Measurements from ENCODE around the gene FAM200A.
A peak's percentile ranks its signal among the peaks of the same experiment; 100 is the strongest.
"Not testable (repeated sequence)": the region's sequence is repeated elsewhere in the genome, so short reads cannot be mapped to it uniquely, and the experiment has no call there.

The FAM200A gene

GRCh38 chr7:99559175-99559915 is 7.4 kb upstream of the FAM200A start:
- DNase-seq (ENCODE audit: low read depth), result no peak

DNA sequence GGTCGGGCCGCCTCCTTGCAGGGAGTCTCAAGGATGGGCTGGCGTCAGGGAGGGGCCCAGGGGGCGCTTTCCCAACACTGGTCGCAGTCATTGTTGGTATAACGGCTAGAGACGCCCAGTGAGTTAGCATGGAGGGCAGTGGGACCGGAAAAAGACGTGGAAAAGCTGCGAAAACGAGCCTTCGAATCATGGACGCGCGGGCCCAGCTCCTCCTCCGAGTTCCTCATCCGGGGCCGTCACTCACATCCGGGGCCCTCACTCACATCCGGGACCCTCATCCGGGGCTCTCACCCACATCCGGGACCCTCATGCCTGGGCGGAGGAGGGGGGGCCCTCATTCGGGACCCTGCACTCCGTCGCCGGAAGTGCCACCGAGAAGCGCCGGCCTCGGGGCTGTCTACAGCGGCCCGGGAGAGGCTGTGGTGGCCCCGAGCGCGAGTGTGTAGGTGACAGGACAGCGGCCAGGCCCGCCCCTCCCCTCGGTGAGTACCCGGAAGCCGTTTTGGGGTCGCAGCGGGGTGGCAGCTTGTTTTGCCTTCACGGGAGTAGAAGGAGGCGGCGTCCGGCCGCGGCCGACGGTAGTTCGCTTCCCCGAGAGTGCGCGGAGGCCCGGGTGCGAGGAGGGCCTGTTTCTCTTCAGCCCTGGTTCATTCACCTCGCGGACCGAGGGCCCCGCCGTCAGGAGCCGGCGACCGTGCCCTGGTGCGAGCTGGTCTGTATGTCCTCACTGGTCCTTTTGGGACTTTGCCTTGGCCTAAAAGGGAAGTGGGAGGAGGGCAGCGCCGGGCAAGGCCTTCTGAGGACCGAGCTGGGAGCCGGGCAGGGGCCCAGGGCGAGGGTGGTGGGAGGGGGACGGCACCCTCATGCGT is 6.6 kb upstream of the FAM200A start, which contains the start of gene ZNF655:
TSS of gene ZNF655 (plus strand) at position 337 of the 869 bp plus-strand sequence. CDS start 1,918 bp downstream, outside the sequence.
- DNase-seq (ENCODE audit: low read depth), result peak; percentile 82

- DNase-seq (ENCODE audit: low read depth), result no peak
Observed at GRCh38 chr7:99557940-99558305, 6.0 kb upstream of the FAM200A start.

DNA sequence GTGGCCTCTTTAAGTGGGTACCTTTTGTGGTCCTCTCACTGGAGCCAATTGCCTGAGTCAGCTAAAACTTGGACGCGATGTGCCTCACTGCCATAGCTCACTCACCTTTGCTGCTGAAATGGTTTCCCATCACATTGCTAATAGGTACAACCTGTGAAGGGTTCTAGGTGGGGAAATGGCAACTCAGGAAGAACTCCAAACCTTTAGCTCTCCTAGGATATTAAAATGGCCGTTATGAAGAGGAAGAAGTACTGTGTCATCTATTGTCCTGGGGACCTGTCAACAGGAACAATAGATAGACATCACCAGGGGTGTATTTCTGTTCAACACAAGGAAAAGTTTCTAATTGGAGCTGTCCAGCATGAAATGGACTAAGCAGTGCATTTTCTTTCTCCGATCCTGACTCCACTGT is 5.3 kb upstream of the FAM200A start:
- no peak for DNase-seq (ENCODE audit: low read depth)

DNA sequence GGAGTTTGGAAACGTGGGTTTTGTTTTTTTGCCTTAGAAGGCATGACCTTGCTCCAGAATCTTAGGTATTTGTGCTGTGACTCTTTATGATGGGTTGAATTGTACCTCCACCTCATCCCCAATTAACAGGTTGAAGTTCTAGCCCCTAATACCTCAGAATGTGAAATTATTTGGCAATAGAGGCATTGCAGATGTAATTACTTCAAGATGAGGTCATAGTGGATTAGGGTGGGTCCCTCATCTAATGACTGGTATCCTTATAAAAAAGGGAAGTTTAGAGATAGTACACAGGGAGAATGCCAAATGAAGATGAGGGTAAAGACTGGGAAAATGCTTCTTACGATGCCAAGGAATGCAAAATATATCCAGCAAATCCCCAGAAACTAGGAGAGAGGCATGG is 3.0 kb upstream of the FAM200A start:
- DNase-seq (ENCODE audit: low read depth), result no peak

DNA sequence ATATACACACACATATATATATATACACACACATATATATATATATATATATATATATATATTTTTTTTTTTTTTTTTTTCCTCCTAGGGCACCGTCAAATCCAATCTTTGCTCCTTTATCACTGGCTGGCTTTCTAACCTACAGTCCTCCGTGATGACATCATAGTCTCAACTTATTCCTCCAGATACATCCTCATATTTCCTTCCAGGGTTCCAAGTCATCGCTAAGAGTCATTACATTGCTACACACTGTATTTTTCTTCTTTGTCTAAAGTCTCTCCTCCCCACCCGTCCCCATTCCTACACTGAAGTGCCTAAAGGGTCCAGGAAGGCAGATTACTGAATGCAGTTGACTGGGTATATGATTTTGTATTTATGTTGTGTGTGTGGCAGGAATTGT is 1.1 kb upstream of the FAM200A start:
- DNase-seq (ENCODE audit: low read depth), result no peak

- no peak for DNase-seq (ENCODE audit: low read depth)
Observed at GRCh38 chr7:99551334-99551733, 580 bp downstream of the FAM200A start.

DNA sequence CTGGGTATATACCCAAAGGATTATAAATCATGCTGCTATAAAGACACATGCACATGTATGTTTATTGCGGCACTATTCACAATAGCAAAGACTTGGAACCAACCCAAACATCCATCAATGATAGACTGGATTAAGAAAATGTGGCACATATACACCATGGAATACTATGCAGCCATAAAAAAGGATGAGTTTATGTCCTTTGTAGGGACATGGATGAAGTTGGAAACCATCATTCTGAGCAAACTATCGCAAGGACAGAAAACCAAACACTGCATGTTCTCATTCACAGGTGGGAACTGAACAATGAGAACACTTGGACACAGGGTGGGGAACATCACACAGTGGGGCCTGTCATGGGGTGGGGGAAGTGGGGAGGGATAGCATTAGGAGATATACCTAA is 2.4 kb downstream of the FAM200A start:
- DNase-seq (ENCODE audit: low read depth), result not testable (repeated sequence)

DNA sequence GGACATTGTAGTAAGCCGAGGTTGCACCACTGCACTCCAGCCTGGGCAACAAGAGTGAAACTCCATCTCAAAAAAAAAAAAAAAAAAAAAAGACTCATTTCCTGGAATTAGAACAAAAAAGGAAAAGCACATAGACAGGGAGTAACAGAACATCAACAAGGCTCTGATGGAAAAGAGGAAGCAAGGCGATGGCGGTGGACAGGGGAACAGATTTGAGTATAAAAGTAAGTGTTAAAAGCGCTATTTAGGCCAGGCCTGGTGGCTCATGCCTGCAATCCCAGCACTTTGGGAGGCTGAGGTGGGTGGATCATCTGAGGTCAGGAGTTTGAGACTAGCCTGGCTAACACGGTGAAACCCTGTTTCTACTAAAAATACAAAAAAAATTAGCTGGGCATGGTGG is 6.6 kb downstream of the FAM200A start:
- not testable (repeated sequence) for DNase-seq (ENCODE audit: low read depth)

DNA sequence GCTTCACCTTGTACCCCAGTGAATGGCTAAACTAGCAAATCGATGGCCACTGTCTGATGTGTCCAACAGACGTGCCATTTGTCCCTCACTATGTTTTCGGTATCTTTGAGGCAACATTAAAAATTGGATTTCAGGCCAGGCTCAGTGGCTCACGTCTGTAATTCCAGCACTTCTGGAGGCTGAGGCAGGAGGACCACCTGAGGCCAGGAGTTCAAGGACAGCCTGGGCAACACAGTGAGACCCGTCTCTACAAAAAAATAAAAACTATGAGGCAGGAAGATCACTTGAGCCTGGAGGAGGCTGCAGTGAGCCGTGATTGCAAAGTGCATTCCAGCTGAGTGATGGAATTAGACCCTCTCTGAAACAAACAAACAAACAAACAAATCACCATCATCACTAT is 8.0 kb downstream of the FAM200A start:
- DNase-seq (ENCODE audit: low read depth), result no peak

- DNase-seq (ENCODE audit: low read depth), result no peak
Observed at GRCh38 chr7:99543081-99543671, 8.7 kb downstream of the FAM200A start.

GRCh38 chr7:99541212-99541611 is 10.7 kb downstream of the FAM200A start:
- DNase-seq (ENCODE audit: low read depth), result no peak

DNA sequence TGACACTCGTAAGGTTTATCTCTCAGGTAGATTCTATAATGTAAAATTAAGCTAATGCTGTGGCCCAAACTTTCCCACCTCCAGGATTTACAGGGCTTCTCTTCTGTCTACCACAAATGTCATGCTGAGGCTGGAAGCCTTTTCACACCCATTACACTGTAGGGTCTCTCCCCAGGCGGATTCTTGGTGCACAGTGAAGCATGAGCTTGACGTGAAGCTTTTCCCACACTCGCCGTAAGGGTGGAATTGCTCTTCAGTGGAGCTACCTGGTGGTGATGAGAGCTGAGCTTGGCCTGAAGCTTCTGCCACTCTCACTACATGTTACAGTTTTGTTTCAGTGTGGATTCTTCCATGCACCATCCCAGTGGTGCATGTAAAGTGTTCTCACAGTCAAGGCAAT is 11.4 kb downstream of the FAM200A start:
- DNase-seq (ENCODE audit: low read depth), result no peak

DNA sequence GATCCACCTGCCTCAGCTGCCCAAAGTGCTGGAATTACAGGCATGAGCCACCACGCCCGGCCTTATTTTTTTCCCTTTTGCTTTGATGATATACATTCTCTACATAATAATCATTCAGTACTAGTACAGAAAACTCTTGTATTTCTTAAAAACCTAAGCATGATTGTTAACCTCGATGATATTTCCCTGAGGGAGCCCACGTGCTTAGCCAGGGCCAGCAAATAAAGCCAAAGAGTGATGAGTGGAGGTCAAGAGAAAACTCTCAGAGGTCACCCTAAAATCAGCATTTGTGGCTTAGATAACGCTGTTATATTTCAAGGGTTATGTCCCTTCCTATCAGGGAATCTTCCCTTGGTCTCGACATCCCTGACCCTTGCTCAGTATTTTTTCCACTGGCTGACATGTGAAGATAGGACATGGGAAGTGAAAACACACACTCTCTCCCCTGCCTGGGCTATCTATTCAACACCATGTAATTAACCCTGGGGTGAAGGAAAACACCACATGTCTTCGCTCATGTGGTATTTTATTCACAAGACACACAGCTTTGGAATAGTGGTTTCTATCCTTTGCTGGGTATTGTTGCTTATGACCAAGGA is 12.6 kb downstream of the FAM200A start:
- DNase-seq (ENCODE audit: low read depth), result no peak

DNA sequence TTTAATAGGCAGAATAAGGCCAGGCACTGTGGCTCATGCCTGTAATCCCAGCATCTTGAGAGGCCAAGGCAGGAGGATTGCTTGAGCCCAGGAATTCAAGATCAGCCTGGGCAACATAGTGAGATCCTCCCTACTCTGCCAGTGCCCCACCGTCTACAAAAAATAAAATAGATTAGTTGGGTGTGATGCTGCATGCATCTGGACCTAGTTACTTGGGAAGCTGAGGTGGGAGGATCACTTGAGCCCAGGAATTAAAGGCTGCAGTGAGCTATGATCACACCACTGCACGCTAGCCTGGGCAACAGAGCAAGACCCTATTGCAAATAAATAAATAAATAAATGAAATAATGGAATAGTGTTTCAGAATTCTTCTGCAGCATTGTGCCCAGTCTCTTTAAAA is 16.2 kb downstream of the FAM200A start:
- no peak for DNase-seq (ENCODE audit: low read depth)

GRCh38 chr7:99531354-99531765 is 20.6 kb downstream of the FAM200A start:
- no peak for DNase-seq (ENCODE audit: low read depth)

DNA sequence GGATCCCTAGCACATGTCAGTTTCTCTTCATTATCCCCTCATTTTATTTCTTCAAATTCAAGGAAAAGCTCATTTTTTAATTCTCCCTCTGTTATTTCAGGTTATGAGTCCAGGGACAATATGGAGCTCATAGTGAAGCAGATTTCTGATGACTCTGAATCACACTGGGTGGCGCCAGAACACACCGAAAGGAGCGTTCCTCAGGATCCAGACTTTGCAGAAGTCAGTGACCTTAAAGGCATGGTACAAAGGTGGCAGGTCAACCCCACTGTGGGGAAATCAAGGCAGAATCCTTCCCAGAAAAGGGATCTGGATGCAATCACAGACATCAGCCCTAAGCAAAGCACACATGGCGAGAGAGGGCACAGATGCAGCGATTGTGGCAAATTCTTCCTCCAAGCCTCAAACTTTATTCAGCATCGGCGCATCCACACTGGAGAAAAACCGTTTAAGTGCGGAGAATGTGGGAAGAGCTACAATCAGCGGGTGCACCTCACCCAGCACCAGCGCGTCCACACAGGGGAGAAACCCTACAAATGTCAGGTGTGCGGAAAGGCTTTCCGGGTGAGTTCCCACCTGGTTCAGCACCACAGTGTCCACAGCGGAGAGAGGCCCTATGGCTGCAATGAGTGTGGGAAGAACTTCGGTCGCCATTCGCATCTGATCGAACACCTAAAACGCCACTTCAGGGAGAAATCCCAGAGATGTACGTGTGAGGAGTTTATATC is 26.0 kb downstream of the FAM200A start:
- no peak for DNase-seq (ENCODE audit: low read depth)

- no peak for DNase-seq (ENCODE audit: low read depth)
Observed at GRCh38 chr7:99521399-99521798, 30.5 kb downstream of the FAM200A start.

DNA sequence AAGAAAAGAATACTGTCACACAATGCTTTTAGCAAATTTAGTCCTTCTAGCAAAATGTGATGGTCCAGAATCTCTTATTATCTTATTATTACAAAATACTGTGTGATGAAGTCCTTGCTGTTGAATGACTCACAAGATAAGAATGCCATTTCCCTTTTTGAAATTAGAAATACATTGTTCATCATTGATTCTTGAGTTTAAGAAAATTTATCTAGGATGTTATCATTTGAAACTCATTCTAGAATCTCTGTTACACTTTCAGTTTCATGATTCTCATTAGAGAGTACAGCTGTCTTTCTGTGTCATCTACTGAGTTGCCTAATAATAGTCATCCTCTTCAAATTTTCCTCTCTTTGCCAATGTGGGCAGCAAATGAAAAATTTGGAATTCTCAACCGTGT is 37.9 kb downstream of the FAM200A start:
- DNase-seq (ENCODE audit: low read depth), result no peak

- DNase-seq (ENCODE audit: low read depth), result no peak
Observed at GRCh38 chr7:99505324-99505662, 46.6 kb downstream of the FAM200A start.

DNA sequence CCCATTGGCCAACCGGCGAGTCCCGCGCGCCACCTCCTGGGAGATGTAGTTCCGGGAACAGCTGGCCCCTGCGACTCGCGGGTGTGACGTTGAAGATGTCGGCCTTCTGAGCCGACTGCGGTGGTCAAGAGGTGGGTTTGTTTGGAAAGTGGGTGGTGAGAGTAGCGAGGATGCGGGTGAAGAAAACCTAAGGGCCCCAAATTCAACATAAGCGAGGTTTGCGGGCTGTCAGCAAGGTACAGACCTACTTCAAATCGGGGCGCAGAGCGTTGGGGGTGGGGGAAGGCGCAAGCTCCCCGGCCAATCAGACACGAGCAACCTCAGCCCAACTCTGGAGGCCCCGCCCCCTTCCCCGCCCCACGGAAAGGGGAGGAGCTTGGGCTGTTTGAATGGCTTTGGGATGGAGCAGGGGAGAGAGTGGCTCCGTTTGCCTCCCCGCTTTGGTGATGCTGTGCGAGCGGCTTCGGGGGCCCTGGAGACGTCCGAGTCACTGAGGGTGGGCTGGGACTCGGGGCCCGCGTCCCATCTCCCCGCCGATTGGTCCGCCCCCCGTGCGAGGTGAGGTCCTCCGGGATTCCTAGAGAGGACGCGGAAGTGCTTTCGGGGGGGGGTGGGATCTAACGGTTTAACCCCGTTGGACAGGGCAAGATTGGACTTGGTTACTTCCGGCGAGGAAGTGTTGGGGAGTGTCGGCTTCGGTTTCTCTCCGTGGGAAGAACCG is 47.2 kb downstream of the FAM200A start, which contains the start of gene ZKSCAN5:
TSS of gene ZKSCAN5 (plus strand) at position 60 of the 721 bp plus-strand sequence. CDS start 1,383 bp downstream, outside the sequence.
- DNase-seq (ENCODE audit: low read depth), result peak; percentile 93
